ENCODE results near the gene MON2.
"Not testable (repeated sequence)": the region's sequence is repeated elsewhere in the genome, so short reads cannot be mapped to it uniquely, and the experiment has no call there.

Gene MON2

GRCh38 chr12:62559366-62559765 lies 92.7 kb downstream of the MON2 start:
- not testable (repeated sequence) for DNase-seq

GRCh38 chr12:62562846-62563245 lies 96.2 kb downstream of the MON2 start:
- DNase-seq, result no peak

- no peak for DNase-seq
These were observed 108.4 kb downstream of the MON2 start for GRCh38 chr12:62575036-62575435.

- no peak for DNase-seq
These were observed 109.9 kb downstream of the MON2 start for GRCh38 chr12:62576503-62576902.

GRCh38 chr12:62578726-62579125 lies 112.1 kb downstream of the MON2 start:
- no peak for DNase-seq

- DNase-seq, result no peak
These were observed 114.8 kb downstream of the MON2 start for GRCh38 chr12:62581288-62582064.

GRCh38 chr12:62582065-62582366 lies 115.4 kb downstream of the MON2 start:
- DNase-seq, result no peak

GRCh38 chr12:62584619-62585018 lies 118.0 kb downstream of the MON2 start:
- no peak for DNase-seq

GRCh38 chr12:62586850-62587249 lies 120.2 kb downstream of the MON2 start:
- DNase-seq, result no peak

GRCh38 chr12:62588916-62589315 lies 122.3 kb downstream of the MON2 start:
- no peak for DNase-seq

- DNase-seq, result no peak
These were observed 130.6 kb downstream of the MON2 start for GRCh38 chr12:62597253-62597652.

- no peak for DNase-seq
These were observed 132.2 kb downstream of the MON2 start for GRCh38 chr12:62598846-62599245.

- no peak for DNase-seq
These were observed 133.3 kb downstream of the MON2 start for GRCh38 chr12:62599854-62600437.

GRCh38 chr12:62601765-62602164 lies 135.1 kb downstream of the MON2 start:
- no peak for DNase-seq

GRCh38 chr12:62602255-62603060 lies 135.8 kb downstream of the MON2 start:
- DNase-seq, result peak; percentile 89

- peak; percentile 83 for DNase-seq
These were observed 136.6 kb downstream of the MON2 start for GRCh38 chr12:62603061-62603810.

GRCh38 chr12:62603811-62604098 lies 137.1 kb downstream of the MON2 start:
- no peak for DNase-seq

GRCh38 chr12:62604373-62604772 lies 137.7 kb downstream of the MON2 start:
- DNase-seq, result no peak

- no peak for DNase-seq
These were observed 138.2 kb downstream of the MON2 start for GRCh38 chr12:62604871-62605270.

- DNase-seq, result no peak
These were observed 139.4 kb downstream of the MON2 start for GRCh38 chr12:62605981-62606380.

- no peak for DNase-seq
These were observed 140.0 kb downstream of the MON2 start for GRCh38 chr12:62606654-62607053.

- DNase-seq, result no peak
These were observed 146.5 kb downstream of the MON2 start for GRCh38 chr12:62613081-62613480.

GRCh38 chr12:62618319-62618718 lies 151.7 kb downstream of the MON2 start:
- DNase-seq, result no peak

- DNase-seq, result no peak
These were observed 152.3 kb downstream of the MON2 start for GRCh38 chr12:62618930-62619329.
